D721Med (cell line): ENCODE results near the gene CHSY3.

ENCODE experiments used
- DNase-seq: peaks from one replicate; pipeline ENCODE4 v3.0.0; 2011; ENCODE audit warnings: low spot score; ENCODE audit not compliant: insufficient read length
- FAIRE-seq: peaks from 2 replicates; lab custom pipeline; 2011; peaks lifted over from hg19 to GRCh38; lab: Jason Lieb, UNC
- CTCF ChIP-seq: IDR thresholded peaks from 2 replicates; pipeline ENCODE4 v1.5.1; 2012; ENCODE audit warnings: mild to moderate bottlenecking, control low read depth; ENCODE audit not compliant: insufficient read depth; ENCODE audit errors: missing control alignments

CHSY3 gene

GRCh38 chr5:130018641-130019040 is 114.4 kb downstream of the CHSY3 start:
- no peak for TF ChIP-seq CTCF
- DNase-seq (no peak), FAIRE-seq (no peak)

GRCh38 chr5:130021000-130021399 is 116.7 kb downstream of the CHSY3 start:
- FAIRE-seq (no peak), DNase-seq (no peak)
- TF ChIP-seq CTCF: no peak

- TF ChIP-seq CTCF: no peak
- FAIRE-seq: no peak
- DNase-seq: no peak
Measured at GRCh38 chr5:130021876-130022275, 117.6 kb downstream of the CHSY3 start.

- TF ChIP-seq CTCF: no peak
- FAIRE-seq (no peak), DNase-seq (no peak)
Measured at GRCh38 chr5:130023604-130024003, 119.3 kb downstream of the CHSY3 start.

- DNase-seq (no peak), FAIRE-seq (no peak)
Measured at GRCh38 chr5:130024006-130024405, 119.7 kb downstream of the CHSY3 start.

GRCh38 chr5:130025511-130025910 is 121.2 kb downstream of the CHSY3 start:
- FAIRE-seq (no peak), DNase-seq (no peak)
- TF ChIP-seq CTCF: no peak

More at GRCh38 chr5:130024006-130024405, 119.7 kb downstream of the CHSY3 start:
- no peak for TF ChIP-seq CTCF

GRCh38 chr5:130032807-130033206 is 128.5 kb downstream of the CHSY3 start:
- no peak for DNase-seq
- no peak for FAIRE-seq
- TF ChIP-seq CTCF: no peak
